Measurements from ENCODE around the gene FAM81A.
"Not testable (repeated sequence)": the region's sequence is repeated elsewhere in the genome, so short reads cannot be mapped to it uniquely, and the experiment has no call there.

Gene FAM81A

DNA sequence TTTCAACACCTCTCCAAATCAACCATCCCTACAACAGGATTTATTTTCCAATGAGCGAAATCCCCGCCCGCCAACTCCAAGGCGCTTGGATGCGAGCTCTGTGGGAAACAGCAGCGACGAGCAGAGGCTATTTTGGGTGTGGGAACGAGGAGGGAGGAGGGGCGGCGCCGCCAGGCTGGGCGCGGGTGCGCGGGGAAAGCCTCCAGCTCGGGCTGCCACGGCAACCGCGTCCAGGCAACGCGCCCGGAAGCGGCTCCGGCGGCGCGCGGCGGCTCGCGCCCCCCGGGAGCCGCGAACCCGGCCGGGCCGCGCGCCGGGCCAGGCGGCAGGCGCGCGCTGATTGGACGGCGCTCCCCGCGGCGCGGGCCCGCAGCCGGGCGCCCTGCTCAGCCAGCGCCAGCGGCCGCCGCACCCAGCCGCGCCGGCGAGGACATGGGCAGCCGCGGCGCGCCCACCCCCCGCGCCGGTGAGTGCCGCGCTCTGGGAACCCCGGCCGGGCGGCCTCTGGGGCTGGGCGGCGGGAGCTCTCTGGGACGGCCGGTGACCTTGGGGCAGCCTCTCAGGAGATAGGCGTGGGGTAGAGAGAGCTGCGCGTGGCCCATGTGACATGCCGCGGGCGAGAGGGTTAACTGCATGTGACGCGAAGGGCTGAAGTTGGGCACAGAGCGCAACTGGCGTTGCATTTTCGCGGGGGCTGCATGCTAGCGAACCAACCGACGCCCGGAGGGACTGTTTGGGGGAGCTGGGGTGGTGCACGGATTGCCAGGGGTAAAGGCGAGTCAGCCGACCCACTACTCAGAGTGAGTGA is at the start of gene FAM81A:
Gene FAM81A, plus strand, starts transcription at position 370 of the 808 bp plus-strand sequence. CDS start 20,441 bp downstream, outside the sequence.
- DNase-seq (ENCODE audit: low read depth, low spot score) = peak; percentile 89

DNA sequence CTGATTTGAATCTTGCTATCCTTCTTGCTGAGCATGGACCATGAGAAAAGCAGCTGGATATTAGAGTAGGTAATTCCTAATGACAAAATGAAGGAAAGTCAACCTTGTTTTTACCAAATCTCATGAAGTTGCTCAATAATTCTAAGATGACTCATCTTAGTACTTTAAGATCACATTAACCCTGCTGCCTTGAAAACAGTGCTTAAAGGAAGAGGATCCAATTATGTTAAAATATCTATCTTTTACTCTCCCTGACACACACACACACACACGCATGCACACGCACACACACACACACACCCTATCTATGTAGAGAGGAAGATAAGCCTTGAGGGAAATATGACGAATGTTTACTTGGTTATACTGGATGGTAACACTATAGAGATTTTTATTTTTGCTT is 49.3 kb upstream of the FAM81A start:
- DNase-seq (ENCODE audit: low read depth, low spot score) = peak; percentile 20

- DNase-seq (ENCODE audit: low read depth, low spot score) = no peak
These were observed 45.7 kb upstream of the FAM81A start for GRCh38 chr15:59392299-59392698.

DNA sequence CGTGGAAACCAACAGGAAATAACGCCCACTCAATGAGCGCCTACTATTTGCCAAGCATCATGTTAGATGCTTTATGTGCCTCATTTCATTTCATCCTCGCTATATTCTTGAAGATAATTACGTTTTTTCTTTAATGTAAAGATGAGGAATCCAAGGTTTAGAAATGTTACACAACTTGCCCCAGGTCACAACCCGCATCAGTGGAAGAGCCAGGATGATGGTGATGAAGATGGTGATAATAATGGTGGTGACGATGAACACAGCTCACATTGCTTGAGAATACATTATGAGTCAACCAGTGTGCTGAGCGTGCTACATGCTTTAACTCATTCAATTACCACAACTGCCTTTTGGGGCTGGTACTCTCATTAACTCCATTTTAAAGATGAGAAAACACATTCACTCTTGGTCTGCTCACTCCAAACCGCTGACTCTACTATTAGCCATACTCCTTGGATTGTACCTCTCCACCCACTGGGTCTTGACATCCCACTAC is 43.8 kb upstream of the FAM81A start:
- DNase-seq (ENCODE audit: low read depth, low spot score) = no peak

GRCh38 chr15:59396211-59396610 is 41.8 kb upstream of the FAM81A start:
- DNase-seq (ENCODE audit: low read depth, low spot score) = no peak

GRCh38 chr15:59396679-59397078 is 41.3 kb upstream of the FAM81A start:
- DNase-seq (ENCODE audit: low read depth, low spot score) = no peak

- DNase-seq (ENCODE audit: low read depth, low spot score) = no peak
These were observed 39.8 kb upstream of the FAM81A start for GRCh38 chr15:59398220-59398619.

DNA sequence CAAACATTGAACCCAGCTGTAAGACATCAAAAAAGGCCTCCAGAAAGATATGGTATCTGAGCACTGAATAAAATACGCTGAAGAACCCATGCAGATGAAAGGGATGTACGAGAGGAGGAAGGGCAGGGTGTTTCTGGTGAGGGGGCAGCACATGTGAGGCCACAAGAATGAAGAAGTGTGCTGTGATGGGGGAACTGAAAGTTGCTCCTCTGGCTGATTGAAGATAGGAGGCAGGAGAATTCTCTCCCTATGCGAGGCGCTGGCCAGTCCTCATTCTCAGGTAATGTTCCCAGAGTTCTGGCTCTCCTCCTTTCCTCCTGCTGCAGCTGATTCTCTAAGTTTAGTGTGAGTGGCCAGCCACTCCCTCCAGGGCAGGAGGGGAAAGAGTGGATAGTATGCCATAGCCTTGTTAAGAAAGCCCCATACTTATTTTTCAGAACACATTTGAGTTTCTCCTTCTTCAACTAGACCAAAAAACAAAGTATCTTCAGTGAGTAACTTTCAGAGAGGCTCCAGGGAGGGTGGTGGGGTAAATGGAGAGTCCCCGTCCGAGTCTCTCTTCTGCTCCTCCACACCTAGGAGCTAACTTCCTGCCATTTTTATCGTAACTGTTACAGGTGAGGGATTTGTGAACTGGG is 38.4 kb upstream of the FAM81A start:
- DNase-seq (ENCODE audit: low read depth, low spot score) = no peak

DNA sequence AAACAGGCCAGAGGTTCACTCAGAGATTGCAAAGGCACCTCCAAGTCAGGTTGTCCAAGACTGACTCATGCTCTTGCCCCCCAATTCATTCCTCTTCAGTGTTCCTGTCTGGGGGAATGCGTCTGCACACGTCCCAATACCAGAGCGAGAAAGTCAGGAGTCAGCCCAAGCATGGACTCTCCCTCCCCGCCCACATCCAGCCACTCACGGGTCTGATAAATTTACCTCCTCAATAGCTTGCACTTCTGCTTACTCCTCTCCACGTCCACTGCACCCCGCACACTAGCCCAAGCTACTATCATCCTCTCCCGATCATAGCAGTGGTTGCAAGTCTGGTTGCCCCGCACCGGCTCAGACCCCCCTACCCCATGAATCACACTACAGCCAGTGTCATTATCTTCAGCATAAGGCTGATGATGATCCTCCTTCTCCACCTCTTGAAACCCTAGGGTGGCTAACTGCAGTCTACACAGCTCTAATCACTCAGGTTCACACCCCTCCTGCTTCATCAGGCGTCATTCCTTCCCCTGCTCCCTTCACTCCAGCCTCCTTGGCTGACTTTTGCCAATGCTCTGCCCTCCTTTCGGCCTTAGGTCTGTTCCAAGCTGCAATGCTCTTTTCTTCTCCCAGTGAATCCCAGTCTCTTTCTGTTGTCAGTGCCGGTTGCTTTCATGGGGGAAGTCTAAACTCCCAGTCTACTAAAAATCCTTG is 37.7 kb upstream of the FAM81A start:
- DNase-seq (ENCODE audit: low read depth, low spot score) = no peak

DNA sequence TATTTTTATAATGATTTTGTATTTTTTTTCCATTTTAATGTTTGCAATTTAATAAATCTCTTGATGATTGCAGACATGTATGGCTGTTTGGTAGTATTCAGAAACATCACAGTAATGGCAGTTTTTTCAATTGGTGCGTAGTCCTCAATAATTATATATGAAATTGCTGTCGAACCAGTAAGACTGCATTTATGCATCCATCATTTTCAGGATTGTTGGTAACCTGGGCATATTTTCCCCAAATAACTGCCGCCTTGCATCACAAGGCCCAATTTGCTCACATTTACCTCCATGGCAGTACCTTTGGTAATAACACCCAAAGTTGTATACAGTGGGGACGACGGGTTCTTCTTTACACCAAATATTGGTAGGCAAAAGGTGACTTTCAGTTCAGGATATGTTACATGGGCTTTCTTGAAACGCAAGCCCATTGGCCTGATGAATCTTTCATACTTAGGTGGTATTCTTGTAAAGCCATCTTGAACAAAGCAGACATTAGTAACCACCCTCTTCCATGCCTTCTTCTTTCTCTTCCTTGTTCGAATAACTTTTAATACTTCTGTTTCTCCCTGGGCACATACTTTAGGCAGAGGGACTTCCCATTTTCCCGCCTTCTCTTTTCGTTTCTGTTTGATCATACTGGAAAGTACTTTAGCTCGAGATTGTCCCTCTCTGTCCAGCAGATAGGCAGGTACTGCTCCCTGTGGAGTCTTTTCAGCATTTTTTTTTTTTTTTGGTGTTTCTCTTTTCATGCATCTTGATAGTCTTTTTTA is 36.7 kb upstream of the FAM81A start:
- DNase-seq (ENCODE audit: low read depth, low spot score) = not testable (repeated sequence)

DNA sequence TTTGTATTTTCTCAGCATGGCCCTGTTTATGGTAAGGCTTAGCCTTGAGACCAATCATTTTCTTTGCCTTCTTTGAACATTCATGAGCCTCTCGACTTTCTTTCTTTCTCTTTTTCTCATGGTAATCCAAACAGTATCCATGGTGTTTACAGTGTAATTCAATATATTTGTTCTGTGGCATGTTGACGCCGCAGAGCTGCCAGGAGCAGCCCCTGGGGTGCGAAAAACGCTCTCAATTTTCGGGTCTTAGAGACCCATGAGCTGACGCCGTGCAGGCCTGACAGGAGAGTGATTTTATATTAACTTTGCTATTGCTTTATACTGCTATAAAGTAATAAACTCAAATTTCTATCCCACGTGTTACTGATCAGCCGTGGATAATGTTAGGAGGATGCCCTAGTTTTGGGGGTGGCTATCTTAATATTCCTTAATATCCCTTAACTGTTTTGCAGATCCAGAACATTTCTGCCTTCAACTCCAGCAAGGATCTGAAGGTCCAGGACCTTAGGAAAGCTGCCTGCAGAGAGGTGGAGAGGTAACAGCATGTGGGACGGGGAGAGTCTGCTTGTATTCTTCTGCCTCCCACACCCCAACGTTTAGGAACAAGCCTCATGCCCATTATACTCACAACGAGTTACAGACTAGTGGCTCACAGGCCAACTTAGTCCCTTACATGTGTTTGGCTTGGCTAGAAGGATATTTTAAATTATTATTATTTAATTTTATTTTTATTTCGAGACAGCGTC is 36.0 kb upstream of the FAM81A start:
- DNase-seq (ENCODE audit: low read depth, low spot score) = no peak

DNA sequence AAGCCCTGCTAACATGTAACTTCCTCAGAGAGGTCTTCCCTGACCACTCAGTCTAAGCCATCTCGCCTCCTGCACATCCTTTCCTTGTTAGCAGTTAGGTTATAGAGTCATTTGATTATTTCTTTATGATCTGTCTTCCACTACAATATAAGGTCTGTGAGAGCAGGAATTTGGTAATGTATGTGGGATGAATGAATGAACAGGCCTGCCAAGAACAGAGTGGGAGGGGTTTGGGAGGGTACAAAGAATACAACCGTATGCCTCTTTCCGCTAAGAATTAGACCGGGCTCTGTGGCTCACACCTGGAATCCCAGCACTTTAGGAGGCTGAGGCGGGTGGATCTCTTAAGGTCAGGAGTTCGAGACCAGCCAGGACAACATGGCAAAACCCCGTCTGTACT is 32.9 kb upstream of the FAM81A start:
- DNase-seq (ENCODE audit: low read depth, low spot score) = no peak

GRCh38 chr15:59406446-59406845 is 31.5 kb upstream of the FAM81A start:
- no peak for DNase-seq (ENCODE audit: low read depth, low spot score)

DNA sequence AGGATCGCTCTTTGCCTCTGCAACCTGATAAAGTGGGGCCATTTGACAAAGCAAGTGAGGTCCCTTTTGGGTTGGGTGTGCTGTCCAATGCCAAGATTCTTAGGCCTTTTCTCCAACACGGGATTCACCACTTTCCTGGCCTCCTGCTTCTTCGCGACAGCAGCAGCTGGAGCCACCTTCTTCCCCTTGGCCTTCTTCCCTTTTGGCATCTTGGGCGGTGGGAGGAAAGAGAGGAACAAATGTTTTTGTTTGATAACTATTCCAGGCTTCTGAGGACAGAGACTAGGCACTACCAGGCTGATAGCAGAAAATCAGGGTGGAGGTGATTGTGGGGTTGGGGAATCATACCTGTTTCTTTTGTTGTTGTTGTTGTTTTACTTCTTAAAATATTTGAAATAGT is 30.0 kb upstream of the FAM81A start:
- no peak for DNase-seq (ENCODE audit: low read depth, low spot score)

GRCh38 chr15:59410391-59410896 is 27.5 kb upstream of the FAM81A start:
- no peak for DNase-seq (ENCODE audit: low read depth, low spot score)

DNA sequence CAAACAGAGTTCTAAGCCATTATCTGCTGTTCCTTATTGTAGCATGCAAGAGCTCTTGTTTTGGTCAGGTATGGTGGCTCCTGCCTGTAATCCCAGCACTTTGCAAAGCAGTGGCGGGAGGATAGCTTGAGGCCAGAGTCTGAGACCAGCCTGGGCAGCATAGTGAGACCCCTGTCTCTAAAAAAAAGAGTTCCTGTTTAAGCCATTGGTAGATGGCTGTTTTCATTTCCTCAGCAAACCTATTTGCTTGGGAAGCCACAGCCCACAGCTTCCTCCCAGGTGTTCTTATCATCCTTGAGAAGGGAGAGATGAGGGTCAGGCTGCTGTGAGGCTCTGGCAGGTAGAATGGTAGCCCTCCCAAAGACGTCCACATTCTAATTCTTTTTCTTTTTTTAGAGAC is 24.4 kb upstream of the FAM81A start:
- no peak for DNase-seq (ENCODE audit: low read depth, low spot score)

- no peak for DNase-seq (ENCODE audit: low read depth, low spot score)
These were observed 21.2 kb upstream of the FAM81A start for GRCh38 chr15:59416816-59417215.

DNA sequence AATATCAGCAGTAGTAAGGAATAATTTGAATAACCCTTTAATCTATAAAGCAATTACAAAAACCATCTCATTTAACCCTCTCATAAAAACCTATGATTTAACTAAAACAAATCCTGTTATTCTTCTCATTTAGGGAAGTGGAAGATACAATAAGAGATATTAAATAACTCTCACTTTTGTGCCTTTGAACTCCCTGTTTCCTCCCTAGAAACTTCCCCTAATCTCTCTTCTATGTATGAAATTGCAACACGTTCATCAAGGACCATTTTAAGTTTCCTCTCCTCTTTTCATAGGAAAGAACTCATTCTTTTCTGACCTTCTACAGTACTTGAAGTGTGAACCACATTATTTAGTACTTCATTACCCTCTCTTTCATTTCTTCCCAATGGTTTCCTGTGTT is 18.8 kb upstream of the FAM81A start:
- no peak for DNase-seq (ENCODE audit: low read depth, low spot score)

- DNase-seq (ENCODE audit: low read depth, low spot score) = no peak
These were observed 17.9 kb upstream of the FAM81A start for GRCh38 chr15:59420108-59420507.

DNA sequence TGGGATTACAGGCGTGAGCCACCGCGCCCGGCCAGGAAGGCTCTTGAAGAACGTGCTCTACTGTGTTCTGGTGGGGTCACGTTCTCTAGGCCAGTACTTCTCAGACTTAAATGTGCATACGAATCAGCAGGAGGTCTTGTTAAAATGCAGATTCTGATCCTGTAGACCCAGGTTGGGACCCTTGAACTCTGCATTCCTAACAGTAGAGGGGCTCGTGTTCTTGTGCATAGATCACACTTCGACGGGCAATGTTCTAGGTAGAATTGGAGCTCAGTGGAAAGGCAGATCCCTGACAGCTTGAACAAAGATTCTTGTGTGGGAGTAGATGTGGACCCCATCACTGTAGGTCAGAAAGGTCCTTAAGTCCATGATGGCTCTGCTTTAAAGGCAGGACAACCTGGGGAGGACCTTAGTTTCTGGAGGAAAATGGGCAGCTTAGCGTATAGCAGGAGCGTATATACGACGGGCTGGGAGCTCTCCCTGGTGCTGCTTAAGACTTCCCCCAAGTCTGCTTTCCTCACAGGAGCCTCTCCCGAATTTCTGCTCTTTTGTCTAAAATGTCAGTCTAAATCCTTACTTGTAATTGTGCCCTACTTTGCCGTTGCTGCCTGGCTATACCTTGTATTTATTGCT is 16.9 kb upstream of the FAM81A start:
- peak; percentile 51 for DNase-seq (ENCODE audit: low read depth, low spot score)
